DMS79 treated with DMSO at 0.1 percent for 48 hours (cell line): Measurements from ENCODE around the gene MAGEA9.
"Not testable (repeated sequence)": the region's sequence is repeated elsewhere in the genome, so short reads cannot be mapped to it uniquely, and the experiment has no call there.

Experiments used
- DNase-seq: peaks from one replicate; lab custom pipeline; 2025; lab: John Stamatoyannopoulos, UW

Gene MAGEA9

DNA sequence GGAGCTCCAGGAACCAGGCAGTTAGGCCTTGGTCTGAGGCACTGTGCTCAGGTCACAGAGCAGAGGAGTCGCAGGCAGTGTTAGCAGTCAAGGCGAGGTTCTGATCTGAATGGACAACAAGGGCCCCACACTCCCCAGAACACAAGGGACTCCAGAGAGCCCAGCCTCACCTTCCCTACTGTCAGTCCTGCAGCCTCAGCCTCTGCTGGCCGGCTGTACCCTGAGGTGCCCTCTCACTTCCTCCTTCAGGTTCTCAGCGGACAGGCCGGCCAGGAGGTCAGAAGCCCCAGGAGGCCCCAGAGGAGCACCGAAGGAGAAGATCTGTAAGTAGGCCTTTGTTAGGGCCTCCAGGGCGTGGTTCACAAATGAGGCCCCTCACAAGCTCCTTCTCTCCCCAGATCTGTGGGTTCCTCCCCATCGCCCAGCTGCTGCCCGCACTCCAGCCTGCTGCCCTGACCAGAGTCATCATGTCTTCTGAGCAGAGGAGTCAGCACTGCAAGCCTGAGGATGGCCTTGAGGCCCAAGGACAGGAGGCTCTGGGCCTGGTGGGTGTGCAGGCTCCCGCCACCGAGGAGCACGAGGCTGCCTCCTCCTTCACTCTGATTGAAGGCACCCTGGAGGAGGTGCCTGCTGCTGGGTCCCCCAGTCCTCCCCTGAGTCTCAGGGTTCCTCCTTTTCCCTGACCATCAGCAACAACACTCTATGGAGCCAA lies 26.2 kb downstream of the MAGEA9 start:
- no peak for DNase-seq

DNA sequence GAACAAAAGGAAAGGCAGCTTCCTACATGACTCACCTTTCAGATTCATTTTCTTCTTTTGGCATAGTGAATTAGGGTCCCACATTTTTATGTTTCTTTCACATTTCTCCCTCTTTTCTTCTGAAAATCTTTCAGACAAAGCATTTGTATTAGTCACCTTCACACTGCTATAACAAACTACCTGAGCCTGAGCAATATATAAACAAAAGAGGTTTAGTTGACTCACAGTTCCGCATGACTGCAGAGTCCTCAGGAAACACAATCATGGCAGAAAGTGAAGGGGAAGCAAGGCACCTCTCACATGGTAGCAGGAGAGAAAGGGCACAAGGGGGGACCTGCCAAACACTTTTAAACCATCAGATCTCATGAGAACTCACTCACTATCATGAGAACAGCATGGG lies 36.9 kb downstream of the MAGEA9 start:
- no peak for DNase-seq

DNA sequence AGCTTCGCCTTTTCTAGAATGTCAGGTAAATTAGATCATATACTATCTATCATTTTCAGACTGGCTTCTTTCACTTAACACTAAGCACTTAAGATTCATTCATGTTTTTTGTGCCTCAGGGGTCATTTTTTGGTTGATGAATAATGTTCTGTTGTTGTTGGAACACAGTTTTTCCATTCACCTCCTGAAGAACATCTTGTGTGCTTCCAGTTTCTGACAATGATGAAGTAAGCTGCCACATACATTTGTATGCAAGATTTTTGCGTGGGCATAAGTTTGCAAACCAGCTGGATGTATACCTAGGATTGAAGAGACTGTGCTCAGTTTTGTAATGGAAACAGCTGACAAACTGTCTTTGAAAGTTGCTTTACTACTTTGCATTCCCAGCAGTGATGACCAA lies 37.6 kb downstream of the MAGEA9 start:
- DNase-seq: no peak

DNA sequence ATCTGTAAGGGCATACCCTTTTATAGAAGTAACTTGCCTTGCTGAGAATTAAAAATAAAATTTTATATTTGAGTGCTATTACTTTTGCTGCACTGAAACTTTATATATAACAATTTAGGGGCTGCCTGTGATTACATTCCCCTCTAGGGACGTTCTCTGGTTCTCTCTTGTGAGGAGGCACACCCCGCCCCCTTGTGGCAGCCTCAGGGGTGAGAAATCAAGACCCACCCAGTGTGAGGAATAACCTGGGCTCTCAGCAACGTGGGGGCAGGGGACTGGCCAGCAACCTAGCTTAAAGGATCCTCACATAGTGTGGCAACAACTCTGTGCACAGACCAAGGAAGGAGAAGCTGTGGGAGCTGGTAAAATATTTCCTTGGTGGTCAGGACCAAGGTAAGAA lies 43.7 kb downstream of the MAGEA9 start:
- no peak for DNase-seq

DNA sequence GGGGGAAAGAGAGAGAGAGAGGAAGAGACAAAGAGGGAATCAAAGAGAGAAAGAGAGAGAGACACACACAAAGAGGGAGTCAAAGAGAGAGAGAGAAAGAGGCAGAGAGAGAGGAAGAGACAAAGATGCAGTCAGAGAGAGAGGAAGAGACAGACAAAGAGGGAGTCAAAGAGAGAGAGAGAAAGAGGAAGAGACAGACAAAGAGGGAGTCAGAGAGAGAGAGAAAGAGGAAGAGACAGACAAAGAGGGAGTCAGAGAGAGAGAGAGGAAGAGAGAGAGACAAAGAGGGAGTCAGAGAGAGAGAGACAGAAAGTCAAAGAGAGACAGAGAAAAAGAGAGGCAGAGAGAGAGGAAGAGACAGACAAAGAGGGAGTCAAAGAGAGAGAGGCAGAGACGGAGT lies 45.5 kb downstream of the MAGEA9 start:
- no peak for DNase-seq

DNA sequence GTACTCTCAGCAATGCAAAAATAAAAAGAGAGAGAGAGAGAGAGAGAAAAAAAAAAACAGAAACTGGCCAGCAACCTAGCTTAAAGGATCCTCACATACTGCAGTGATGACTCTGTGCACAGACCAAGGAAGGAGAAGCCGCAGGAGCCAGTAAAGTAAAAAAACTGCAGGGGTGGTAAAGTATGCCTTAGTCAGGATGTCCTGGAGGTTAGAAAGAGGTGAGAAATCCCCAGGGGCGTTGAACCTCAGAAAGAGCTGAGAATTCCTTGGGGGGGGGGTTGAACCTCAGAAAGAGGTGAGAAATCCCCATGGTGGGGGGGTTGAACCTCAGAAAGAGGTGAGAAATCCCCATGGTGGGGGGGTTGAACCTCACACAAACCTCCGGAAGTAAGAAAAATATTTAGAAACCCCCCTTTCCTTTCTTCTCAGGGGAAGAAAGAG lies 48.0 kb downstream of the MAGEA9 start:
- no peak for DNase-seq

DNA sequence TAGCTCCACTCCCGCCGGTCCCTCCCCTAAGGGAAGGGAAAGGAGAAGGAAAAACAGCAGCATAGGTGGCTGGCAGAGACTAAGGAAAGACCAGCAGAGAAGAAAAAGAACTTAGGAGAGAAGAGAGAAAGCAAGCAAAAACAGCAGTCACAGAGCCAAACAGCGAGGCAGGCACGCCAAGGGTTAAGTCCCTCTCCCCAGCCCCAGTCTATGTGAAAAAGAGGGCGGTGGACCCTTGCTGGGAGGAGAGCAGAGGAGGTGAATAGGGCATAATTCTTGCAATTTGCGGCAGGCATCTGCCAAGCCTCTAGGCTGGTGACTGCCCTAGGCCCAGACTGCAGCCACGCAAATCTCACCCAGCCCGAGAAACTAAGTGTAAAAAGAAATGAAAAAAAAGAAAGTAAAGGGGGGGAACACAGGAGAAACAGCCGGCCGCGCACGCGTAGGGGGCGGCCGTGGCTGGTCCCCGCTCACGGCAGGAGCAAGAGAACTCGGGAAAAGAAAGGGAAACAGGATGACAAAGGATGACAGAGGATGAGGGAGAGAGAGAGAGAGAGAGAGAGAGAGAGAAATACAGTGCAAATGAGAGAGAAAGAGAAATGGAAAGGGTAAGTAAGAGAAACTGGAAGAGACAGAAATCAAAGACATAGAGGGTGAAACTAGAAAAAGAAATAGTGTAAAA lies 48.6 kb downstream of the MAGEA9 start:
- no peak for DNase-seq

DNA sequence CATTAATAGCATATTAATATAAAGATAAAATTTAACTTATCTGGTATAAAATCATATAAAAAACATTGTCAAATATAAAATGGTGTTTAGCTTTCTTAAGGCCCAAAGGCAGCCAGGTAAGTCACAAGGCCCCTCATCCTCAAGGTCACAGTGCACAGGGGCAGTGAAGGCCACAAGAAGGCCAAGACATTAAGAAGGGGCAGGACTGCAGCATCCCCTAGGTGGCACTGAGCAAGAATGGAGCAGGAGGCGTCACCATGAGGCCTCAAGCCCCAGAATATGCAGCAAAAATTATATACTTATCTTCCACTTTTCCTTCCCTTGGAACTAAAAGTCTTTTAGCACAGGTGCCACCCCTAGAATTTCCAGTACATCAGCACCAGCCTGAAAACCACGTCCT lies 49.7 kb downstream of the MAGEA9 start:
- DNase-seq: no peak

DNA sequence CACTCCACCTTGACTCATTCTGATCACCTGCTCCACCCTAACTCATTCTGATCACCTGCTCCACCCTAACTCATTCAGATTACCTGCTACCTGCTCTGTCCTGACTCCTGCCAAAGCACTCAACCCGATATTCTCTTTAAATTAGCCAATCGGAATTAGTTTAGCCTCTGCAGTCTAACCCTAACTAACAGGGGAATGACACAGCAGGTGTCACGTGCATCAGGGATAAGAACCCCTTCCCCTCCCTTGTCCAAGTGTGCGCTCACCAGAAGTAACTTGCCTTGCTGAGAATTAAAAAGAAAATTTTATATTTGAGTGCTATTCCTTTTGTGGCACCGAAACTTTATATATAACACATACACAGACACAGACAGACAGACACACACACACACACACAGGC lies 55.0 kb downstream of the MAGEA9 start:
- not testable (repeated sequence) for DNase-seq

DNA sequence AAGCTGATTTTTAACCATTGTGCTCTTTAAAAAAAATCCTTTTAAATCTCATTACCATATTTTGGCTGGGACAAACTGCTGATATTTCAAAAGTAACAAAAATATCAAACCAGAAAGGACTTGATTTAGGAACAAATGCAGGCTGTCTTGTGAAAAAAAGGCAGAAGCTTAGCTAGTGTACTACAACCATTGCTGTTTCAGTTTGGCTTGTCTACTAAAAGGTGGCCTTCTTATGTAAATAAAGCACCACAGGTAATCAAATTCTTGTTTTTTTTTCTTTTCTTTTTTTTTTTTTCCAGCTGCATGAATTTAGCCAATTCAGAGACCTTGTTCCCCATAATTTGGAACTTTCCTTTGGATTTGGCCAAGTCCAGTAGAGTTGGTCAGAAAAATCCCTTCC lies 55.4 kb downstream of the MAGEA9 start:
- no peak for DNase-seq
